ENCODE data around the gene FBXL2.

GRCh38 chr3:33287672-33288282, 10.5 kb downstream of the FBXL2 start:
- TF ChIP-seq CTCF (conservative IDR thresholded peaks at IDR 0.05; ENCODE audit: low read depth, low read length) (no peak), EZH2 (IDR thresholded peaks at IDR 0.05; ENCODE audit: low read length, unreplicated experiment) (no peak), EZH2phosphoT487 (IDR thresholded peaks at IDR 0.05; ENCODE audit: borderline replicate concordance, low read length) (no peak)
